ENCODE results near the gene AMFR.

The AMFR gene

GRCh38 chr16:56425439-56425832 lies at the start of gene AMFR:
TSS of gene AMFR (minus strand) at chr16:56425545. CDS start at chr16:56425327, 218 bp downstream.
- DNase-seq = peak; percentile 69

DNA sequence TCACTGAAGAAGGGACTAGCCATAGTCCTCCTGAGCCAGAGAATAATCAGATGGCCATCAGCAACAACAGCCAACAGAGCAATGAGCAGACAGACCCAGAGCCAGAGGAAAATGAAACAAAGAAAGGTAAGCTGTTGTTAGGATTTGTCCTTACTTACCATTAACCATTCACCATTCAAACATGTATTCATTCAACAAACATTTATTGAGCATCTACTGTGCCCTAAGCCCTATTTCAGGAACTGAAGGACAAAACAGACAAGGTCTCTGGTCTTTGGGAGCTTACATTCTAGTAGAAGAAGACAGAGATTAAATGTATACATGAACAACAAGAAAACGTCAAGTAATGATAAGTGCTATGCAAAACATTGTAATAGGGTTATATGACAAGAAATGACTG lies 45.3 kb upstream of the AMFR start:
- no peak for DNase-seq

DNA sequence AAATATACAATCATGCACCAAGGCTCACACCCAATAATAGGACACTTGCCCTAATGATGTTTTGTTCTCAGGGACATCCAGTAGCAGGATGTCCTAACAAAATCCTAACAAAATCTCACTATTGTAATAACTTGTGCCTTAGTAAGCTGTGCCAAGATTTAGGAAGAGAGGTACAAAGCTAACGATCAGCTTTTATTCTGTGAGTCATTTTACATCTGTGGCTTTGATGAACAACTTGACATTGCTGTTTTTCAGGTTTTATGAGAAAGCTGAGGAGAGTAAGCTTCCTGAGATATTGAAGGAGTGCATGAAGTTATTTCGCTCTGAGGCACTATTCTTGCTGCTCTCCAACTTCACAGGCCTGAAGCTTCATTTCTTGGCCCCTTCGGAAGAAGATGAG lies 44.9 kb upstream of the AMFR start:
- no peak for DNase-seq

GRCh38 chr16:56469748-56470147 lies 44.4 kb upstream of the AMFR start:
- DNase-seq = no peak

DNA sequence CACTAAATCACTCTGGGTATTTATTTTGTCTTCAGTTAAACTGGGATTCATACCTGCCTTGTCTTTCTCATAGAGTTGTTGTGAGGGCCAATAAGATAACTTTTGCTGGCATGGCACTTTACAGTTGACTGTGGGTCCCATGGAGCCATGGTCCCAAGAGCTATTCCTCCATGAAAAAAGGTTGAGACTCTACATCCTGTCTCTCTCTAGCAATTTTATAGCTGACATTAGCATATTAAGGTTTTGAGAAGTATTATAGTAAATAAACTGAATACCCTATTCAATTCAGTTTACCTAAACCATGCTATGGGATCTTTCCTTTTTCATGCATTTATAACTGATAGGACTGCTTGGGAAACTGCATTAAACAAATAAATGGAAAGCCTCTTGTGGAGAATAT lies 43.5 kb upstream of the AMFR start:
- no peak for DNase-seq

- no peak for DNase-seq
Measured at GRCh38 chr16:56466344-56466743, 41.0 kb upstream of the AMFR start.

DNA sequence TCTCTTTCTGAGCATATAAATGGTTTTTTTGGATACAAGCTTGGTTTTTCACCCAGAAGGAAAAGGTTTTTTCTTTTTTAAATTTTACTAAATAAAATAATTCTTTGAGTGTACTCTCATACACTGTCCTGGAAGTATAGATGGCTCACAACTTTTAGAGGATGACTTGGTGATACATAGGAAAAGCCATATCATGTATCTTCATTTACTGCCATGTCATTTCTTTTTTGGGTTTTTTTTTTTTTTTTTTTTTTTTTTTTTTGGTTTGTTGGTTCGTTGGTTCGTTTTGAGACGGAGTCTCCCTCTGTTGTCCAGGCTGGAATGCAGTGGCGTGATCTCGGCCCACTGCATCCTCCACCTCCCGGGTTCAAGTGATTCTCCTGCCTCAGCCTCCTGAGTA lies 37.8 kb upstream of the AMFR start:
- DNase-seq = no peak

- DNase-seq = no peak
Measured at GRCh38 chr16:56462064-56462796, 36.9 kb upstream of the AMFR start.

DNA sequence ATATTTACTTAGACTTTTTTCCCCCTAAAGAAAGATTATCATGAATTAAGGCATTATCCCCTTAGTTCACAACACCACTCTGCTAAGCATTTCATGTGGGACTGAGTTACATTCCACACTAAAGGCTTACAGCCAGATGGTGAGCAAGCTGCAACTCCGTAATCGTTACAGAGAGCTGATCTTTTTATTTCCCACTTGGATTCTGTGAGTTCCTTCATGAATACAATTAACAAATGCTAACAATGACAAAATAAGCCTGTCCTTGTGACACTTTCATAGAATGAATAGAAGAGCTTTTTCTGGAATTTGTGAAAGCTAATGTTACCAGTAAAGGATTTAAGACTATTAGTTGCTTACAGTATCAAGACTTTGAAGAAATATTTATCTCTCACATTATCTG lies 34.8 kb upstream of the AMFR start:
- no peak for DNase-seq

- no peak for DNase-seq
Measured at GRCh38 chr16:56457927-56458470, 32.7 kb upstream of the AMFR start.

- DNase-seq = peak; percentile 7
Measured at GRCh38 chr16:56451753-56452689, 26.7 kb upstream of the AMFR start.

DNA sequence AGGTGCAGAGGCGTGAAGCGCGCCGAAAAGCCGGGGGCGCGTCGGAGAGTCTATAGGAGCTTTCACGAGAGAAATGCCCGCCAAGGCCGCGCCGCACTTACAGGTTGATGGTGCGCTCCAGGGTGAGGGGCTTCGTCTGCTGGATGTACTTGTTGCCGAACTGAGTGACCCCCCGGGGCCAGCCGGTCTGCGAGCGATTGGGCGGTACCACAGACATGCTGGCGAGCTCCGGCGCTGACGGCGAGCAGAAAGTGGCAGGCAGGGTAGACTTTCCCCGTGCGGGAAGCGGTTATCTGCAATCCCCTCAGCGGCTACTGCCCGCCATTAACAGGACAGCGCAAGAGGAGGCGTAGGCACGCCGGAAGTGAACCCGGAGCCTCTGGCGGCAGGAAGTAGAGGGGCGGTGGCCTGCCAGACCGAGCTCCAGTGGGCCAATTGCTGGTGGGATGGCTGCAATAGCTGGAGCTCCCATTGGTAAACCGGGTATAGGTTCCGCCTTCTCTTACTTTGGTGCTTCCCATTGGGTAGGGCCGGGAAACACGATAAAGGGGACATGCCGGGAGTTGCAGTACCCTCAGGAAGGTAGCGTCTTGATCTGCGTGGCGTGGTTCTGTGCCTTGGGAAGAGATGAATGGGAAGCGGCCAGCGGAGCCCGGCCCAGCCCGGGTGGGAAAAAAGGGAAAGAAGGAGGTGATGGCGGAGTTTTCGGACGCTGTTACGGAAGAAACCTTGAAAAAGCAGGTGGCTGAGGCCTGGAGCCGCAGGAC lies 25.8 kb upstream of the AMFR start, which contains the start of the genes NUDT21 and OGFOD1:
Gene NUDT21 (minus strand): TSS at position 347 of the 767 bp plus-strand sequence. CDS start 130 bp downstream, at position 217.
Gene OGFOD1 (plus strand): TSS at position 569 of the 767 bp plus-strand sequence. CDS start 59 bp downstream, at position 628.
- DNase-seq = peak; percentile 86

- DNase-seq = no peak
Measured at GRCh38 chr16:56450275-56450985, 25.1 kb upstream of the AMFR start.

DNA sequence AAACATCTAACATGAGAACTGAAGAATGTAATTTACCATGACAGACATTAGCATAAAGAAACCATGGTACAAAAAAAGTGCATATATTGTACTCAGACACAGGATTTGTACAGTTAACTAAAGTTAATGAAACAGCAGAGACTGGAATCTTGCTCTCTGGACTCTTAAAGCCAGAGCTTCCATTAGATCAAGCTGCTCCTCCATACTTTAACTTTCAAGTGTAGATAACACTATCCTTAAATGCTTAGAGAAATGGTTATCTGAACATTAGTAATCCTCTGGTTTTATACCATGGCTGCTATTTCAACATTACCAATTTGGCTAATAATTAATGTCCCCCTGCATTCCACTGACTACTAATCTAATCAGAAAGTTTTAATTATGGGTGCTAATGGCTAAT lies 22.7 kb upstream of the AMFR start:
- no peak for DNase-seq

DNA sequence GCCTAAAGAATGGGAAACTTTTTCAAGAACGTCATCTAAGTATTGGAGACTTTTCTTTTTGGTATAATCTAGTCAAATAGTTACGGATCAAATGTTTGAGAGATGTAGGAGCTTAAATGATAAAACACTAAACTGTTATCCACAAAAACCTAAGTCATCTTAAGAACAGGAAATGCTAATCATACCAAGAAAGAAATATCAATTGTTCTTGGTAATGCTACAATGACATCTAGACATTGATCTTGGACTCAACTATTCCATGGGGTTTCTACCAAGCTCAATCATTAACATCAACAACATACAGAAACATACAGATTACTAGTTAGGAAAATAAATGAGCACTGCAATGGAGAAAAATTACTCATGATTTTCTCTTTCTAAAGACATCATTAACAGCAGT lies 21.9 kb upstream of the AMFR start:
- no peak for DNase-seq

DNA sequence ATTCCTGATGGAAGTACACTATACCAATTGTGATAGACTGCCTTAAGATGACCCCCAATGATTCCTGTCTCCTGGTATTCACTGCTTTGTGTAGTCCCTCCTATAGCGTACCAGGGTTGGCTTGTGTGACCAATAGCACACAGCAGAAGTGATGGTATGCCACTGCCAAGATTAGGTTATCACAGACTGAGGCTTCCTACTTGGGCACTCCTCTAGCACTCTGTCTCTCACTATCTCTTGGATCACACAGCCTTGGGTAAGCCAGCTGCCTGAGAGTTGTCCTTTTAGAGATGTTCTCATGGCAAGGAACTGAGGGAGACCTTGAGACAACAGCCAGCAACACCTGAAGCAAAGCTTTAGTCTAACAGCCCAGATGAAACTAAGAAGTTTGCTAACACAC lies 12.7 kb upstream of the AMFR start:
- DNase-seq = no peak

DNA sequence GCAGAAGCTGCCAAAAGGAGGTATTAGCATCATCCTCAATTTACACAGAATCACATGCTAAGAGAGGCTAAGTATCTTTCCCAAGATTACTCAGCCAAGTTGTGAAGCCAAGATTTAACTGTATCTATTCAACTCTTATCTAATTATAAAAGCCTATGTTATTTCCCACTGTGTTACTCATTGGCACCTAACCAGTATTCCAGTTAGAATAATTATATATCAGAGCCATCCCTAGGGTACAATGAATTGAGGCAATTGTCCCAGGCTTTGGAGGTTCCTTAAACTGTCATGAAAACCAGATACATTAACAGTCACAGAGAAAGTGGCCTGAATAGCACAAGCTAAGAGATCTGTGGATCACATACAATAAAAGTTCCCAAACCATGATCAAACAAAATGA lies 10.9 kb upstream of the AMFR start:
- DNase-seq = no peak

GRCh38 chr16:56428091-56428490 lies 2.7 kb upstream of the AMFR start:
- no peak for DNase-seq

- no peak for DNase-seq
Measured at GRCh38 chr16:56426585-56426984, 1.2 kb upstream of the AMFR start.

GRCh38 chr16:56424791-56425438 lies 430 bp downstream of the AMFR start:
- peak; percentile 42 for DNase-seq

DNA sequence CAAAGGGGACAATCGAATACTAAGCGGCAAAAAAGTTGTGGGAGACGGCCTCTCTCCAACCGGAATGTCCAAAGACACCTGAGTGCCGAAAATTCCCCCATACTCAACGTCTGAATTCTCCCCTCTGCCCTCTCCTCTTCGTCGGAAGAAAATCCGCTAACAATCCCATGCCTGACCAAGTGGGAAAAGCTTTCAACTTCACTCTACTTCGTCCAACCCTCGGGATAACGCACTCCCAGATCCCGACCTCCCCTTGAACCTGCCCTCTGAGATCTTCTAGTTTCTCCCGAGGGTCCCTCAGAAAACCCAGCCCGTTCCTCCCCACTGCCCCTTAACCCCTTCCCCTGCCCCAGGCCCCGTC lies 961 bp downstream of the AMFR start:
- no peak for DNase-seq

Measured in stimulated activated CD4-positive, alpha-beta T cell treated with anti-CD3 and anti-CD28 coated beads, Interleukin-4, amount 100 ng/mL, for 1 hour (primary cell).